H9 (cell line): ENCODE results near the gene THSD7B. TPM values are rescaled to one million over a fixed set of nuclear protein-coding genes. Genes with fewer than 3 reads are reported as not detected.
A peak's percentile ranks its signal among the peaks of the same experiment; 100 is the strongest.

ENCODE experiments used
- DNase-seq: peaks from one replicate; pipeline ENCODE4 v3.0.0-alpha.2; 2017
- H2AFZ ChIP-seq: one replicate; pipeline ENCODE4 v1.6.1; 2013; ENCODE audit warnings: mild to moderate bottlenecking, low read length, control low read depth, moderate library complexity
- H2AK5ac ChIP-seq: 2 replicates; pipeline ENCODE4 v1.6.1; 2013; ENCODE audit warnings: low read length, control low read depth, mixed read lengths; ENCODE audit not compliant: insufficient read length
- H2BK120ac ChIP-seq: one replicate; pipeline ENCODE4 v1.6.1; 2013; ENCODE audit warnings: low read depth, mild to moderate bottlenecking, low read length, control low read depth, inconsistent platforms; ENCODE audit not compliant: poor library complexity, severe bottlenecking
- H2BK12ac ChIP-seq: 2 replicates; pipeline ENCODE4 v1.6.1; 2013; ENCODE audit warnings: low read length, control low read depth, mixed read lengths, low read depth; ENCODE audit not compliant: insufficient read length
- H2BK15ac ChIP-seq: 2 replicates; pipeline ENCODE4 v1.6.1; 2013; ENCODE audit warnings: low read depth, low read length, control low read depth
- H2BK20ac ChIP-seq: one replicate; pipeline ENCODE4 v1.6.1; 2013; ENCODE audit warnings: low read depth, mild to moderate bottlenecking, low read length, control low read depth, inconsistent platforms; ENCODE audit not compliant: poor library complexity, severe bottlenecking
- H2BK5ac ChIP-seq: 2 replicates; pipeline ENCODE4 v1.6.1; 2013; ENCODE audit warnings: low read length, control low read depth, mixed read lengths; ENCODE audit not compliant: insufficient read length
- H3K14ac ChIP-seq: 2 replicates; pipeline ENCODE4 v1.6.1; 2013; ENCODE audit warnings: low read length, control low read depth; ENCODE audit not compliant: insufficient read depth
- H3K18ac ChIP-seq: 2 replicates; pipeline ENCODE4 v1.6.1; 2013; ENCODE audit warnings: low read depth, mild to moderate bottlenecking, mixed read lengths, low read length, control low read depth; ENCODE audit not compliant: insufficient read length
- H3K23ac ChIP-seq: 2 replicates; pipeline ENCODE4 v1.6.1; 2013; ENCODE audit warnings: low read length, control low read depth, mixed read lengths, low read depth; ENCODE audit not compliant: insufficient read length
- H3K23me2 ChIP-seq: 2 replicates; pipeline ENCODE4 v1.6.1; 2013; ENCODE audit warnings: low read depth, mild to moderate bottlenecking, mixed read lengths, low read length, control low read depth; ENCODE audit not compliant: insufficient read length, poor library complexity, severe bottlenecking
- H3K27ac ChIP-seq: 2 replicates; pipeline ENCODE4 v1.5.1; 2013; ENCODE audit warnings: low read length, control low read depth, mixed read lengths, low read depth; ENCODE audit not compliant: insufficient read length
- H3K27me3 ChIP-seq: 2 replicates; pipeline ENCODE4 v1.6.1; 2013; ENCODE audit warnings: low read length, control low read depth, inconsistent platforms; ENCODE audit not compliant: insufficient read depth
- H3K4ac ChIP-seq: 2 replicates; pipeline ENCODE4 v1.6.1; 2013; ENCODE audit warnings: low read depth, mild to moderate bottlenecking, control low read depth, inconsistent platforms, low read length, moderate library complexity
- H3K4me1 ChIP-seq: 2 replicates; pipeline ENCODE4 v1.6.1; 2013; ENCODE audit warnings: low read length, control low read depth, inconsistent platforms; ENCODE audit not compliant: insufficient read depth
- H3K4me2 ChIP-seq: 2 replicates; pipeline ENCODE4 v1.6.1; 2013; ENCODE audit warnings: low read length, control low read depth, mixed read lengths; ENCODE audit not compliant: insufficient read length, insufficient read depth
- H3K56ac ChIP-seq: 2 replicates; pipeline ENCODE4 v1.6.1; 2013; ENCODE audit warnings: low read depth, mild to moderate bottlenecking, mixed read lengths, low read length, control low read depth; ENCODE audit not compliant: insufficient read length
- H3K79me1 ChIP-seq: 2 replicates; pipeline ENCODE4 v1.6.1; 2013; ENCODE audit warnings: low read depth, mild to moderate bottlenecking, moderate library complexity, low read length, control low read depth, inconsistent platforms; ENCODE audit not compliant: insufficient read depth, poor library complexity, severe bottlenecking
- H3K79me2 ChIP-seq: 2 replicates; pipeline ENCODE4 v1.6.1; 2013; ENCODE audit warnings: low read length, control low read depth, inconsistent platforms; ENCODE audit not compliant: insufficient read depth
- H3K9ac ChIP-seq: 2 replicates; pipeline ENCODE4 v1.6.1; 2013; ENCODE audit warnings: low read length, control low read depth, mixed read lengths; ENCODE audit not compliant: insufficient read length; ENCODE audit errors: extremely low read depth
- H3K9me3 ChIP-seq: one replicate; pipeline ENCODE4 v1.6.1; 2013; ENCODE audit warnings: low read depth, low read length, inconsistent platforms; ENCODE audit not compliant: control insufficient read depth
- H3T11ph ChIP-seq: one replicate; pipeline ENCODE4 v1.6.1; 2013; ENCODE audit warnings: mild to moderate bottlenecking, low read length, control low read depth, inconsistent platforms
- H4K20me1 ChIP-seq: one replicate; pipeline ENCODE4 v1.6.1; 2013; ENCODE audit not compliant: control insufficient read depth, insufficient read length, insufficient read depth
- H4K5ac ChIP-seq: 2 replicates; pipeline ENCODE4 v1.6.1; 2013; ENCODE audit warnings: low read depth, mild to moderate bottlenecking, mixed read lengths, low read length, control low read depth; ENCODE audit not compliant: insufficient read length
- H4K8ac ChIP-seq: replicated peaks from 2 replicates; pipeline ENCODE4 v1.6.1; 2013; ENCODE audit warnings: low read length, control low read depth, mixed read lengths, low read depth; ENCODE audit not compliant: insufficient read length
- H4K91ac ChIP-seq: 2 replicates; pipeline ENCODE4 v1.6.1; 2013; ENCODE audit warnings: low read depth, mild to moderate bottlenecking, moderate library complexity, mixed read lengths, low read length, control low read depth; ENCODE audit not compliant: insufficient read length
- H3K27ac Mint-ChIP-seq, 3 experiments: 2 replicates in 2 of 3; 3 replicates in 1 of 3; pipeline ENCODE4 v1.8.0; 2020 to 2021; ENCODE audit warnings: mixed read lengths in 3 of 3, mild to moderate bottlenecking in 1 of 3, moderate library complexity in 1 of 3
- H3K27me3 Mint-ChIP-seq: 2 replicates; pipeline ENCODE4 v1.8.0; 2021; ENCODE audit warnings: low read depth, mild to moderate bottlenecking, moderate library complexity, mixed read lengths
- H3K36me3 Mint-ChIP-seq, 3 experiments: 2 replicates in 2 of 3; 3 replicates in 1 of 3; pipeline ENCODE4 v1.8.0; 2020 to 2021; ENCODE audit warnings: low read depth in 3 of 3, mixed read lengths in 3 of 3; ENCODE audit not compliant: insufficient read depth in 1 of 3
- H3K4me1 Mint-ChIP-seq, 2 experiments: 2 replicates each; pipeline ENCODE4 v1.8.0; 2020; ENCODE audit warnings: mixed read lengths in 2 of 2
- H3K4me3 Mint-ChIP-seq, 2 experiments: 2 replicates in 1 of 2; 3 replicates in 1 of 2; pipeline ENCODE4 v1.8.0; 2020 to 2021; ENCODE audit warnings: mild to moderate bottlenecking in 2 of 2, mixed read lengths in 2 of 2, moderate library complexity in 1 of 2
- H3K9me3 Mint-ChIP-seq, 2 experiments: 2 replicates in 1 of 2; 3 replicates in 1 of 2; pipeline ENCODE4 v1.8.0; 2020; ENCODE audit warnings: mild to moderate bottlenecking in 2 of 2, mixed read lengths in 2 of 2, moderate library complexity in 1 of 2
- WGBS: extraction: QIAGEN DNeasy Blood & Tissue Kit; methylation state at CpG from one replicate; pipeline ENCODE4 v1.1.7; 2013; ENCODE audit warnings: missing lambda C conversion rate, low lambda C conversion rate, mixed read lengths; ENCODE audit not compliant: insufficient read length; ENCODE audit errors: extremely low coverage; 5-methylcytosine and 5-hydroxymethylcytosine counted together
- total RNA-seq: library from RNA; stranded (reverse); gene quantifications from 2 replicates; pipeline ENCODE4 v1.2.1, GENCODE V29; 2021
- TF ChIP-seq, protein P1 (sequence below): fragments of 200-600 bp; sonication (generic); conservative IDR thresholded peaks from 3 replicates; pipeline ENCODE4 v1.8.0; 2021; ENCODE audit warnings: antibody characterized with exemption, mild to moderate bottlenecking

THSD7B gene
- total RNA-seq, 1 experiment from 2014 or later: 0.85 TPM

DNA sequence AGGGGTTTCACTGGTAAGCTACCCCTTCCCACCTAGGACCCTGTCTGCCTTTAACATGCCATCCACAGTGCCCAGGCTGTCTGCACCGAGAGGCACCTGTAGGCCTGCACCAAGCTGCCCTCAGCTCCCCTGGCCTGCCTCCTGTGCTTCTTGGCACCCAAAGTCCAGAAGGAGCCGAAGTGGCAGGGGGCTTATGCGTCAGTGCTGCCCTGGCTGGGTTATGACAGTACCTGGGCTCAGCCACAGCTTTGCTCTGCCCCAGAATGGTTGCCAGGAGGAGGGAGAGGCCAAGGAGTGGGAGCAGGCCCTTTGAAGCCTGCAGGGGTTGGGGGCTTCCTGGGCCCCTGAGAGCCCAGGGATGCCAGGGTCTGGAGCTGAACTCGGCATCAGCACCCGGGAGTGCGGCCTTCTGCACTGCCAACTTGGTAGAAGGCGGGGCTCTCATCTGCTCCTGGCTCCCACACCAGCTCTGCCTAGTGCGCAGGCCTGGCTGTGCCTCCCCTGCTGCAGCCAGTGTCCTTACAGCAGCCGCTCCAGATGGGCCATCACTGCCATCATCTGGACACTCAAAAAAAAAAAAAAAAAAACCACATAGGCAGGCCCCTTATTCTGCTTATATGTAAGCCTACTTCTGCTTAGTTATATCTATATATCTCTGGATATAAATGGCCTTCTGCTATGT, 155.4 kb downstream of the THSD7B start:
- Histone ChIP-seq H2AFZ (no peak overlapping the region), H2BK15ac (no peak overlapping the region), H2AK5ac (no peak overlapping the region), H3K23ac (no peak overlapping the region), H3K9me3 (peaks cover 5% of the 10 kb centered on the region), H4K91ac (no peak overlapping the region), H3K18ac (no peak overlapping the region), H2BK5ac (no peak overlapping the region), H3K4me1 (no peaks in the 10 kb centered on the region), H4K20me1 (no peaks in the 10 kb centered on the region), H3T11ph (no peak overlapping the region), H3K4ac (no peak overlapping the region), H3K14ac (no peak overlapping the region), H2BK12ac (no peak overlapping the region), H2BK120ac (no peak overlapping the region), H2BK20ac (no peak overlapping the region), H3K79me1 (no peaks in the 10 kb centered on the region), H4K8ac (no peak overlapping the region), H3K79me2 (no peaks in the 10 kb centered on the region), H3K9ac (no peak overlapping the region), H3K27me3 (no peaks in the 10 kb centered on the region), H3K27ac (no peak overlapping the region), H4K5ac (no peak overlapping the region), H3K23me2 (no peaks in the 10 kb centered on the region), H3K56ac (no peak overlapping the region), H3K4me2 (no peak overlapping the region)
- Mint-ChIP-seq H3K9me3 (peaks cover 9 to 14% of the 10 kb centered on the region in 2 experiments; a peak in 4 of 5 replicates), H3K4me1 (peaks cover 3 to 13% of the 10 kb centered on the region in 2 experiments; a peak in 2 of 4 replicates), H3K27me3 (no peaks in the 10 kb centered on the region), H3K36me3 (peaks cover 0 to 6% (median 4%) of the 10 kb centered on the region in 3 experiments; a peak in 3 of 7 replicates), H3K4me3 (no peak overlapping the region), H3K27ac (no peak overlapping the region)
- no CpG with 5 or more reads among the region's 9 CpGs for WGBS
- TF ChIP-seq, protein P1, sequence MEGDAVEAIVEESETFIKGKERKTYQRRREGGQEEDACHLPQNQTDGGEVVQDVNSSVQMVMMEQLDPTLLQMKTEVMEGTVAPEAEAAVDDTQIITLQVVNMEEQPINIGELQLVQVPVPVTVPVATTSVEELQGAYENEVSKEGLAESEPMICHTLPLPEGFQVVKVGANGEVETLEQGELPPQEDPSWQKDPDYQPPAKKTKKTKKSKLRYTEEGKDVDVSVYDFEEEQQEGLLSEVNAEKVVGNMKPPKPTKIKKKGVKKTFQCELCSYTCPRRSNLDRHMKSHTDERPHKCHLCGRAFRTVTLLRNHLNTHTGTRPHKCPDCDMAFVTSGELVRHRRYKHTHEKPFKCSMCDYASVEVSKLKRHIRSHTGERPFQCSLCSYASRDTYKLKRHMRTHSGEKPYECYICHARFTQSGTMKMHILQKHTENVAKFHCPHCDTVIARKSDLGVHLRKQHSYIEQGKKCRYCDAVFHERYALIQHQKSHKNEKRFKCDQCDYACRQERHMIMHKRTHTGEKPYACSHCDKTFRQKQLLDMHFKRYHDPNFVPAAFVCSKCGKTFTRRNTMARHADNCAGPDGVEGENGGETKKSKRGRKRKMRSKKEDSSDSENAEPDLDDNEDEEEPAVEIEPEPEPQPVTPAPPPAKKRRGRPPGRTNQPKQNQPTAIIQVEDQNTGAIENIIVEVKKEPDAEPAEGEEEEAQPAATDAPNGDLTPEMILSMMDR: 0 out of 3 replicates have a peak, but pooled peaks have one; percentile 14
- peak; percentile 66 for DNase-seq
